ENCODE measurements around the gene RAB43.

- no peak for TF ChIP-seq CTCF (IDR thresholded peaks at IDR 0.05)
- TF ChIP-seq POLR2A (IDR thresholded peaks at IDR 0.05) = no peak
Observed at GRCh38 chr3:129057249-129057648, 64.4 kb downstream of the RAB43 start.
